CD14-positive monocyte (primary cell): Measurements from ENCODE around the gene KLHL40. TPM values are rescaled to one million over a fixed set of nuclear protein-coding genes. Genes with fewer than 3 reads are reported as not detected.

Experiments used
- DNase-seq, 3 donors: peaks; one replicate each; pipeline ENCODE4 v3.0.0-alpha.2; 2011 to 2022
- H2AFZ ChIP-seq: 2 replicates; pipeline ENCODE4 v1.6.0; 2012; ENCODE audit warnings: mild to moderate bottlenecking, low read depth, low read length, inconsistent platforms; ENCODE audit not compliant: insufficient read depth, poor library complexity, severe bottlenecking
- H3K27ac ChIP-seq, 2 donors: 1 replicate in 1 of 2; 2 replicates in 1 of 2; pipeline ENCODE4 v1.5.1; 2012 to 2013; ENCODE audit warnings: low read length in 2 of 2, control low read depth in 1 of 2, inconsistent platforms in 1 of 2, low read depth in 1 of 2, mild to moderate bottlenecking in 1 of 2
- H3K27me3 ChIP-seq, 2 donors: one replicate each; pipeline versions ENCODE4 v1.6.0 to v1.6.1; 2011 to 2013; ENCODE audit warnings: low read length in 2 of 2; ENCODE audit not compliant: control insufficient read depth in 2 of 2, insufficient read depth in 2 of 2
- H3K36me3 ChIP-seq, 2 donors: replicated peaks in 1 of 2; 1 replicate in 1 of 2; 2 replicates in 1 of 2; pipeline versions ENCODE4 v1.5.1 to v1.6.1; 2012 to 2013; ENCODE audit warnings: low read length in 2 of 2, control low read depth in 1 of 2, inconsistent platforms in 1 of 2, mild to moderate bottlenecking in 1 of 2; ENCODE audit not compliant: insufficient read depth in 2 of 2, control insufficient read depth in 1 of 2
- H3K4me1 ChIP-seq, 2 donors: 1 replicate in 1 of 2; 2 replicates in 1 of 2; pipeline versions ENCODE4 v1.5.1 to v1.6.1; 2012 to 2013; ENCODE audit warnings: low read length in 2 of 2, control low read depth in 1 of 2, inconsistent platforms in 1 of 2, mild to moderate bottlenecking in 1 of 2, moderate library complexity in 1 of 2; ENCODE audit not compliant: insufficient read depth in 2 of 2, control insufficient read depth in 1 of 2
- H3K4me2 ChIP-seq: replicated peaks from 2 replicates; pipeline ENCODE3; 2012; ENCODE audit warnings: low read length, moderate library complexity, mild to moderate bottlenecking; ENCODE audit not compliant: poor library complexity, severe bottlenecking; ENCODE audit errors: extremely low read depth
- H3K4me3 ChIP-seq, 3 experiments: fragments of 200-600 bp in 1 of 3; sonication (generic) in 1 of 3; replicated peaks in 1 of 3; 1 replicate in 2 of 3; 2 replicates in 1 of 3; pipeline ENCODE4 v1.5.1; 2011 to 2013; ENCODE audit warnings: low read length in 3 of 3, mild to moderate bottlenecking in 3 of 3, control low read depth in 2 of 3, low read depth in 2 of 3, inconsistent platforms in 1 of 3, moderate library complexity in 1 of 3
- H3K79me2 ChIP-seq: 2 replicates; pipeline ENCODE4 v1.6.0; 2012; ENCODE audit warnings: mild to moderate bottlenecking, control low read depth, inconsistent platforms, low read length, moderate library complexity; ENCODE audit not compliant: insufficient read depth
- H3K9ac ChIP-seq: 2 replicates; pipeline ENCODE4 v1.6.0; 2017; ENCODE audit warnings: low read length, mild to moderate bottlenecking; ENCODE audit not compliant: insufficient read depth, poor library complexity, severe bottlenecking
- H3K9me3 ChIP-seq, 2 donors: replicated peaks in 1 of 2; 1 replicate in 1 of 2; 2 replicates in 1 of 2; pipeline versions ENCODE4 v1.5.1 to v1.6.1; 2012 to 2013; ENCODE audit warnings: low read length in 2 of 2, control low read depth in 1 of 2; ENCODE audit not compliant: control insufficient read depth in 1 of 2, insufficient read depth in 1 of 2
- H4K20me1 ChIP-seq: 2 replicates; pipeline ENCODE4 v1.6.0; 2012; ENCODE audit warnings: mild to moderate bottlenecking, low read length, control low read depth, moderate library complexity; ENCODE audit not compliant: insufficient read depth
- H3K27ac Mint-ChIP-seq, 7 donors: one replicate each; pipeline ENCODE4 v1.8.0; 2020; ENCODE audit warnings: mild to moderate bottlenecking in 7 of 7, mixed read lengths in 7 of 7, moderate library complexity in 6 of 7, inconsistent platforms in 2 of 7
- H3K27me3 Mint-ChIP-seq, 3 donors: one replicate each; pipeline ENCODE4 v1.8.0; 2021 to 2022; ENCODE audit warnings: low read depth in 3 of 3, mild to moderate bottlenecking in 3 of 3, mixed read lengths in 3 of 3, moderate library complexity in 3 of 3, inconsistent platforms in 1 of 3
- H3K36me3 Mint-ChIP-seq, 2 donors: one replicate each; pipeline ENCODE4 v1.8.0; 2020; ENCODE audit warnings: mixed read lengths in 2 of 2, inconsistent platforms in 1 of 2, mild to moderate bottlenecking in 1 of 2
- H3K4me1 Mint-ChIP-seq: one replicate; pipeline ENCODE4 v1.8.0; 2020; ENCODE audit warnings: mild to moderate bottlenecking, mixed read lengths
- H3K4me3 Mint-ChIP-seq, 2 donors: one replicate each; pipeline ENCODE4 v1.8.0; 2020; ENCODE audit warnings: mild to moderate bottlenecking in 2 of 2, mixed read lengths in 2 of 2, moderate library complexity in 1 of 2
- H3K9me3 Mint-ChIP-seq, 7 donors: one replicate each; pipeline ENCODE4 v1.8.0; 2020 to 2022; ENCODE audit warnings: mixed read lengths in 7 of 7, mild to moderate bottlenecking in 6 of 7, moderate library complexity in 6 of 7, inconsistent platforms in 2 of 7
- CTCF ChIP-seq: fragments of 200-600 bp; IDR thresholded peaks from one replicate; pipeline ENCODE4 v1.8.0; 2022; ENCODE audit warnings: antibody characterized with exemption, mild to moderate bottlenecking
- WGBS: methylation state at CpG from one replicate; pipeline ENCODE4 v1.1.5; 2013; ENCODE audit warnings: missing lambda C conversion rate; ENCODE audit not compliant: insufficient coverage; 5-methylcytosine and 5-hydroxymethylcytosine counted together
- intact Hi-C, 2 donors: fragments of 100-400 bp; cut with micrococcal nuclease; formaldehyde crosslinking; loops; one replicate each; pipeline versions ENCODE4 v1.15.0 to v1.15.1; 2023
- polyA plus RNA-seq, 3 donors: library from polyadenylated mRNA; depleted of rRNA in 1 of 3; unstranded in 2 of 3; stranded (reverse) in 1 of 3; fragments of 300-500 nt in 2 of 3; fragments of >200 nt in 1 of 3; fragmentation: Illumina TruSeq in 2 of 3; gene quantifications; 1 replicate in 2 of 3; 2 replicates in 1 of 3; pipeline ENCODE4 v1.2.3, GENCODE V29; 2012 to 2021

Gene KLHL40
- polyA plus RNA-seq, 3 donors, result not detected

GRCh38 chr3:42653303-42653559 is 32.1 kb upstream of the KLHL40 start:
- peak overlapping the region; percentile 62 to 98 (median 92) for H3K4me3 ChIP-seq
- peaks cover 0 to 1% (median 0%) of the 10 kb centered on the region in 3 donors for H3K27me3 Mint-ChIP-seq
- H3K79me2 ChIP-seq, result peaks cover 84% of the 10 kb centered on the region
- peak overlapping the region; percentile 80 for H3K4me2 ChIP-seq
- H3K4me3 Mint-ChIP-seq, result peak overlapping the region; percentile 93 to 96
- H3K36me3 ChIP-seq, result peaks cover 17 to 34% of the 10 kb centered on the region in 2 donors
- H3K9ac ChIP-seq, result peak overlapping the region; percentile 76
- DNase-seq, result no peak
- H3K9me3 ChIP-seq, result no peaks in the 10 kb centered on the region
- peaks cover 61% of the 10 kb centered on the region for H3K4me1 Mint-ChIP-seq
- H3K36me3 Mint-ChIP-seq, result peaks cover 17 to 29% of the 10 kb centered on the region in 2 donors
- H3K27me3 ChIP-seq, result no peaks in the 10 kb centered on the region
- H3K9me3 Mint-ChIP-seq, result no peaks in the 10 kb centered on the region
- H3K27ac ChIP-seq, result peak overlapping the region; percentile 84 to 87
- peaks cover 40 to 54% of the 10 kb centered on the region in 2 donors for H3K4me1 ChIP-seq
- H3K27ac Mint-ChIP-seq, result peak overlapping the region; percentile 89 to 96 (median 94)
- peaks cover 64% of the 10 kb centered on the region for H4K20me1 ChIP-seq
- intact Hi-C loops, result loop anchor here in 1 of 2 donors (10.0 kb wide), 1 partner anchor 68 kb away; the partner anchor contains the start of gene SEC22C
- WGBS, result 50% methylated on average over 3 of the region's 3 CpGs
- H2AFZ ChIP-seq, result peak overlapping the region; percentile 75
- no peak for TF ChIP-seq CTCF

GRCh38 chr3:42653560-42654330 is 31.6 kb upstream of the KLHL40 start, which contains the start of gene ZBTB47:
TSS of gene ZBTB47 (plus strand) at chr3:42653697. CDS start at chr3:42658356, 4,659 bp downstream.
- peak; percentile 51 to 69 (median 67) for DNase-seq
- Histone ChIP-seq H3K36me3 (peaks cover 15 to 29% of the 10 kb centered on the region in 2 donors), H3K4me1 (peaks cover 41 to 57% of the 10 kb centered on the region in 2 donors), H3K27ac (peak within 1 kb of the TSS; percentile 84 to 87), H3K27me3 (no peaks in the 10 kb centered on the region), H3K79me2 (peaks cover 79% of the 10 kb centered on the region), H4K20me1 (peaks cover 59% of the 10 kb centered on the region), H2AFZ (peak within 1 kb of the TSS; percentile 75), H3K4me3 (peak within 1 kb of the TSS; percentile 62 to 98 (median 92)), H3K9ac (peak within 1 kb of the TSS; percentile 76), H3K4me2 (peak within 1 kb of the TSS; percentile 80), H3K9me3 (no peaks in the 10 kb centered on the region)
- peaks cover 62% of the 10 kb centered on the region for H3K4me1 Mint-ChIP-seq
- 12% methylated on average over 28 of the region's 31 CpGs for WGBS
- TF ChIP-seq CTCF, result no peak
- peaks cover 0 to 1% (median 0%) of the 10 kb centered on the region in 3 donors for H3K27me3 Mint-ChIP-seq
- H3K4me3 Mint-ChIP-seq, result peak within 1 kb of the TSS; percentile 93 to 96
- peak within 1 kb of the TSS; percentile 89 to 96 (median 94) for H3K27ac Mint-ChIP-seq
- H3K36me3 Mint-ChIP-seq, result peaks cover 16 to 33% of the 10 kb centered on the region in 2 donors
- intact Hi-C loops, result loop anchor here in 1 of 2 donors (10.0 kb wide), 1 partner anchor 69 kb away; the partner anchor contains the start of gene SEC22C
- H3K9me3 Mint-ChIP-seq, result no peaks in the 10 kb centered on the region
